Stomach smooth muscle (tissue), 2 donors: ENCODE data around the gene NCR1.
"Not testable (repeated sequence)": the region's sequence is repeated elsewhere in the genome, so short reads cannot be mapped to it uniquely, and the experiment has no call there.

Experiments used
- H3K27ac ChIP-seq: one replicate; pipeline ENCODE4 v1.7.0; 2013; ENCODE audit warnings: mild to moderate bottlenecking, low read length, inconsistent platforms
- H3K27me3 ChIP-seq, 2 donors: one replicate each; pipeline ENCODE4 v1.7.0; 2013; ENCODE audit warnings: low read length in 2 of 2; ENCODE audit not compliant: insufficient read depth in 2 of 2, control insufficient read depth in 1 of 2
- H3K36me3 ChIP-seq, 2 donors: one replicate each; pipeline ENCODE4 v1.7.0; 2013; ENCODE audit warnings: low read length in 2 of 2; ENCODE audit not compliant: control insufficient read depth in 2 of 2, insufficient read depth in 2 of 2
- H3K4me1 ChIP-seq: one replicate; pipeline ENCODE4 v1.7.0; 2013; ENCODE audit warnings: low read length; ENCODE audit not compliant: control insufficient read depth, insufficient read depth
- H3K4me3 ChIP-seq, 2 donors: one replicate each; pipeline ENCODE4 v1.7.0; 2013; ENCODE audit warnings: low read length in 2 of 2
- H3K9ac ChIP-seq, 2 donors: one replicate each; pipeline ENCODE4 v1.7.0; 2013; ENCODE audit warnings: low read length in 2 of 2, mild to moderate bottlenecking in 1 of 2
- H3K9me3 ChIP-seq, 2 donors: one replicate each; pipeline ENCODE4 v1.7.0; 2013; ENCODE audit warnings: low read length in 2 of 2; ENCODE audit not compliant: control insufficient read depth in 2 of 2
- donor health status: healthy.
- donor health status: Pancreatic carcinoma.

Gene NCR1

DNA sequence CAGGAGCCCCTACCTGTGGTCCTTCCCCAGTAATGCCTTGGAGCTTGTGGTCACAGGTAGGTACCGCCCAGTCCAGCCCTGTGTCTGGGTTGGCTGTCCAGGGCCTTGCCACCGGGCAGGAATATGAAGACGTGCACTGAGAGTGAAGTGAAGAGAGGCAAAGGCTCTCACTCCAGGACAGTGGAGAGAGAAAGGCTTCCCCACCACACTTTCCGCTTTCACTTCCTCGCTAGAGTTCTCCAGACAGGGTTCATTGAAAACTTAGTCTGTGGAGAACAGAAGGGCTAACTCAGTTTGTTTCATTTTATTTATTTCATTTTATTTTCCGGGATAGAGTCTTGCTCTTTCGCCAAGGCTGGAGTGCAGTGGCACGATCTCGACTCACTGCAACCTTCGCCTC, 17.7 kb upstream of the NCR1 start:
- H3K9ac ChIP-seq = no peak overlapping the region

GRCh38 chr19:54889566-54889965, 16.4 kb upstream of the NCR1 start:
- no peak overlapping the region for H3K9ac ChIP-seq
- H3K4me3 ChIP-seq = no peak overlapping the region
- no peaks in the 10 kb centered on the region for H3K9me3 ChIP-seq
- no peaks in the 10 kb centered on the region for H3K27me3 ChIP-seq
- no peaks in the 10 kb centered on the region for H3K4me1 ChIP-seq
- H3K36me3 ChIP-seq = no peaks in the 10 kb centered on the region
- H3K27ac ChIP-seq = no peak overlapping the region

More for the DNA sequence above, 17.7 kb upstream of the NCR1 start:
- H3K27ac ChIP-seq = no peak overlapping the region
- H3K4me3 ChIP-seq = no peak overlapping the region
- no peaks in the 10 kb centered on the region for H3K4me1 ChIP-seq
- H3K9me3 ChIP-seq = no peaks in the 10 kb centered on the region
- peaks cover 0 to 3% of the 10 kb centered on the region in 2 donors for H3K27me3 ChIP-seq
- H3K36me3 ChIP-seq = no peaks in the 10 kb centered on the region

DNA sequence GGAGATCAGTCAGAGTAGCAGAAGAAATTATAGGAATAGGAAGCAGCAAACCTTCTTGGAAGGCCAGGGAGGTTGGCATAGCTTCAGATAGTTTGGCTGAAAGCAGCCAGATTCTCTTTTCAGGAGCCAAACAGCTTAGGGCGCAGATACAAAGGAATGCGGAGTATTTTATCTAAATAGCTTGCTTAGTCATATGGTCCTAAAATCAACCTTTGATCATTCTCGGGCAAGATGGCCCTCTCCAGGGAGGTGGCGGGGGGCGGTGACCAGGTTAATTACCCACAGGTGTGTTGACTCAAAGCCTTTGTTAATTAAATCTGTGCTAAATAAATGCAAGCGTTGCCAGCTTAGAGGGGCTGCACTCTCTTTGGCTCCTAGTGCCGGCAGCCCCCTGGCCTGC, 12.5 kb upstream of the NCR1 start:
- no peak overlapping the region for H3K27ac ChIP-seq
- H3K27me3 ChIP-seq = no peaks in the 10 kb centered on the region
- H3K4me1 ChIP-seq = no peaks in the 10 kb centered on the region
- H3K4me3 ChIP-seq = no peak overlapping the region
- H3K9ac ChIP-seq = no peak overlapping the region
- no peaks in the 10 kb centered on the region for H3K9me3 ChIP-seq
- H3K36me3 ChIP-seq = no peaks in the 10 kb centered on the region

DNA sequence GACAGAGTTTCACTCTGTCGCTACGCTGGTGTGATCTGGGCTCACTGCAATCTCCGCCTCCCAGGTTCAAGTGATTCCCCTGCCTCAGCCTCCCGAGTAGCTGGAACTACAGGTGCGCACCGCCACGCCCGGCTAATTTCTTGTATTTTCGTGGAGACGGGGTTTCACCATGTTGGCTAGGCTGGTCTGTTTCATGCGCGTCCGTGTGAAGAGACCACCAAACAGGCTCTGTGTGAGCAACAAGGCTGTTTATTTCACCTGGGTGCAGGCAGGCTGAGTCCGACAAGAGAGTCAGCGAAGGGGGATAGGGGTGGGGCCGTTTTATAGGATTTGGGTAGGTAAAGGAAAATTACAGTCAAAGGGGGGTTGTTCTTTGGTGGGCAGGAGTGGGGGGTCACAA, 11.8 kb upstream of the NCR1 start:
- not testable (repeated sequence) for H3K9me3 ChIP-seq, H3K9ac ChIP-seq, H3K27me3 ChIP-seq, H3K27ac ChIP-seq, H3K36me3 ChIP-seq, H3K4me3 ChIP-seq, H3K4me1 ChIP-seq

- no peak overlapping the region for H3K4me3 ChIP-seq
- H3K36me3 ChIP-seq = no peaks in the 10 kb centered on the region
- no peaks in the 10 kb centered on the region for H3K4me1 ChIP-seq
- H3K9ac ChIP-seq = no peak overlapping the region
- H3K27ac ChIP-seq = no peak overlapping the region
- H3K9me3 ChIP-seq = no peaks in the 10 kb centered on the region
- H3K27me3 ChIP-seq = no peaks in the 10 kb centered on the region
Observed at GRCh38 chr19:54896036-54896435, 9.9 kb upstream of the NCR1 start.

- H3K4me1 ChIP-seq, H3K27ac ChIP-seq, H3K27me3 ChIP-seq, H3K4me3 ChIP-seq, H3K9ac ChIP-seq, H3K36me3 ChIP-seq, H3K9me3 ChIP-seq: not testable (repeated sequence)
Observed at GRCh38 chr19:54898685-54899084, 7.3 kb upstream of the NCR1 start.

DNA sequence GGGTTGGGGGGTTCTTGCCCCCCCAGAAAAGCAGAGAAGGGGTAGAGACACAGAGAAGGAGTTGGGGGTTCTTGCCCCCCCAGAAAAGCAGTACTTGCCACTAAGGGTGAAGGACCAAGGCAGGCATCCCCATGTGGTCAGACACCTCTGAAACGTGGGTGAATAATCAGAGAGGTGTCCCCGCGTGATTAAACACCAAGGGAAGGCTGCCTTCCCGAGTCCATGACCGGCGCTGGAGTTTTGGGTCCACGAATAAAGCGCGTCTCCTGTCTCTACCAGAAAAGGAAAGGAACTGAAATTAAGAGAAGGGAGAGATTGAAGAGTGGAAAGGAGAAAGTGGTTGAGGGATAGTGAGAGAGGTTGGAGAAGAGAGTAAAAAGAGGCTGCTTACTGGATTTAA, 6.3 kb upstream of the NCR1 start:
- not testable (repeated sequence) for H3K9me3 ChIP-seq, H3K27me3 ChIP-seq, H3K9ac ChIP-seq, H3K27ac ChIP-seq, H3K4me1 ChIP-seq, H3K36me3 ChIP-seq, H3K4me3 ChIP-seq

DNA sequence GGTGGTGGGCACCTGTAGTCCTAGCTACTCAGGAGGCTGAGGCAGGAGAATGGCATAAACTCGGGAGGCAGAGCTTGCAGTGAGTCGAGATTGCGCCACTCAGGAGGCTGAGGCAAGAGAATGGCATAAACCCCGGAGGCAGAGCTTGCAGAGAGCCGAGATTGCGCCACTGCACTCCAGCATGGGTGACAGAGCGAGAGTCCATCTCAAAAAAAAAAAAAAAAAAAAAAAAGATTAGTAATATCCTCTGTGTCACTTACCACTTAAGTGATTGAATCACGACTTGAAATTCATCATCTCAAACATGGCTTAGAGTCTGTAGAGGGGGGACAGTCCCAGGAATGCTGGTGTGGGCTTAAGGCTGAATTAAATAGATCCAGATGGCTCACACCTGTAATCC, 4.8 kb upstream of the NCR1 start:
- H3K36me3 ChIP-seq, H3K4me3 ChIP-seq, H3K27me3 ChIP-seq, H3K9ac ChIP-seq, H3K9me3 ChIP-seq, H3K27ac ChIP-seq, H3K4me1 ChIP-seq: not testable (repeated sequence)

DNA sequence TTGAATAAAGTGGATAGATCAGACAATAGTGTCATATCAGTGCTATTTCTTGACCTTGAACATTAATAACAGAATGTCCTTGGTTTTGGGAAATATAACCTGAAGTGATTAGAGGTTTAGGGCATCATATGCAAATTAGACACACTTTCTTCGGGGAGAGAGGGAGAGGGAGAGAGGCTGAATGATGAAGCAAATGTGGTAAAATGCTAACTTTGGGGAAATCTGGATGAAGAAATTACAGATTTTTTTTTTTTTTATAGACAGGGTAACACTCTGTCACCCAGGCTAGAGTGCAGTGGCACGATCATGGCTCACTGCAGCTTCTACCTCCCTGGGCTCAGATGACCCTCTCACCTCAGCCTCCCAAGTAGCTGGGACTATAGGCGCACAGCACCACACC, 3.9 kb upstream of the NCR1 start:
- H3K4me3 ChIP-seq = no peak overlapping the region
- no peaks in the 10 kb centered on the region for H3K9me3 ChIP-seq
- H3K27me3 ChIP-seq = peaks cover 0 to 2% of the 10 kb centered on the region in 2 donors
- H3K36me3 ChIP-seq = no peaks in the 10 kb centered on the region
- no peak overlapping the region for H3K27ac ChIP-seq
- no peak overlapping the region for H3K9ac ChIP-seq
- H3K4me1 ChIP-seq = no peaks in the 10 kb centered on the region

DNA sequence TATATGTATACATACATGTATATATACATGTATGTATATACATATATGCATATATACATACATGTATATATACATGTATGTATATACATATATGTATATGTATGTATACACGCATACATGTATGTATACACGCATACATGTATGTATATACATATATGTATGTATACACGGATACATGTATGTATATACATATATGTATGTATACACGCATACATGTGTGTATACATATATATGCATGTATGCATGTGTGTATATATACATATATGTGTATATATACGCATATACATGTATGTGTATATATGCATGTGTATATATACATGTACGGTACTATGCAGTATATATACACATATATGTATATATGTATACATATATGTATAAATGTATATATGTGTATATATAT, 2.6 kb upstream of the NCR1 start:
- no peaks in the 10 kb centered on the region for H3K36me3 ChIP-seq
- H3K4me3 ChIP-seq = no peak overlapping the region
- H3K27me3 ChIP-seq = peaks cover 0 to 2% of the 10 kb centered on the region in 2 donors
- no peak overlapping the region for H3K27ac ChIP-seq
- H3K9ac ChIP-seq = no peak overlapping the region
- H3K9me3 ChIP-seq = no peaks in the 10 kb centered on the region
- no peaks in the 10 kb centered on the region for H3K4me1 ChIP-seq

DNA sequence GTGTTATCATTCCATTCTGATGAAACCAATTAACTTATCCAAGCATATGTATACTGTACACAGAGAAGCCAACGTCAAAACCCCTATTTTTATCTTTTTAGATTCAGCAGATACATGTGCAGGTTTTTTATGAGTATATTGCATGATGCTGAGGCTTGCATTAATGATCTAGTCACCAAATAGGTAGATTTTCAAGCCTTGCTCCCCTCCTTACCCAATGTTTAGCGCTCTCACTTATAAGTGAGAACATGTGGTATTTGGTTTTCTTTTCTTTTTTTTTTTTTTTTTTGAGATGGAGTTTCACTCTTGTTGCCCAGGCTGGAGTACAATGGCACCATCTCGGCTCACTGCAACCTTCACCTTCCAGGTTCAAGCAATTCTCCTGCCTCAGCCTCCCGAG, 1.7 kb upstream of the NCR1 start:
- H3K9me3 ChIP-seq, H3K4me3 ChIP-seq, H3K4me1 ChIP-seq, H3K27me3 ChIP-seq, H3K9ac ChIP-seq, H3K27ac ChIP-seq, H3K36me3 ChIP-seq: not testable (repeated sequence)

DNA sequence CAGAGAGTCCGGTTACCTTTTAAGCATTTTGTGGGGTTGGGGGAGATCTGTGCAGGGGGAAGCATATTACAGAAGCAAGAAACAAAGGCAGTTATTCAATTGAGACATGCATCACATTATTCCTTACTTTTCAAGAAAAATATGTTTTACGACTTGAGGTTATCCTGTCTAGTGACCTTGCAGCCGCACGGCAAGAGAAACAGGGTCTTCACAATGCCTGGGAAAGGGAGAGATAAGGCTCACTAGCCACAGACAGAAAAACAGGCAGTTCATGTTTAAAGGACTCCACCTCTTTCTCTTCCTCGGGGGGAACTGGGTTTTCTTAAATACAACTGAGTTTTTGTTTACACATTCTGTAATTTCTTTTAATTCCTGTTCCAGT, 536 bp upstream of the NCR1 start:
- Histone ChIP-seq H3K27ac (no peak overlapping the region), H3K9me3 (no peaks in the 10 kb centered on the region)

More for the DNA sequence above, 536 bp upstream of the NCR1 start:
- Histone ChIP-seq H3K4me3 (no peak overlapping the region), H3K4me1 (no peaks in the 10 kb centered on the region), H3K27me3 (peaks cover 0 to 2% of the 10 kb centered on the region in 2 donors), H3K9ac (no peak overlapping the region), H3K36me3 (no peaks in the 10 kb centered on the region)
